Gastrocnemius medialis (tissue), 4 donors: Measurements from ENCODE around the gene RREB1.

ENCODE experiments used
- POLR2A ChIP-seq, 2 donors: fragments of 450-650 bp; IDR thresholded peaks; one replicate each; pipeline ENCODE4 v1.6.1; 2017; ENCODE audit warnings: antibody characterized with exemption in 2 of 2, mild to moderate bottlenecking in 2 of 2, moderate library complexity in 2 of 2
- TF ChIP-seq, protein P1 (sequence below), 5 experiments: fragments of 450-650 bp in 3 of 5; fragments of 200-600 bp in 2 of 5; sonication (generic) in 2 of 5; IDR thresholded peaks in 4 of 5; conservative IDR thresholded peaks in 1 of 5; 1 replicate in 4 of 5; 2 replicates in 1 of 5; pipeline ENCODE4 v1.5.1; 2016 to 2019; ENCODE audit warnings: antibody characterized with exemption in 5 of 5, mild to moderate bottlenecking in 3 of 5, moderate library complexity in 3 of 5

DNA sequence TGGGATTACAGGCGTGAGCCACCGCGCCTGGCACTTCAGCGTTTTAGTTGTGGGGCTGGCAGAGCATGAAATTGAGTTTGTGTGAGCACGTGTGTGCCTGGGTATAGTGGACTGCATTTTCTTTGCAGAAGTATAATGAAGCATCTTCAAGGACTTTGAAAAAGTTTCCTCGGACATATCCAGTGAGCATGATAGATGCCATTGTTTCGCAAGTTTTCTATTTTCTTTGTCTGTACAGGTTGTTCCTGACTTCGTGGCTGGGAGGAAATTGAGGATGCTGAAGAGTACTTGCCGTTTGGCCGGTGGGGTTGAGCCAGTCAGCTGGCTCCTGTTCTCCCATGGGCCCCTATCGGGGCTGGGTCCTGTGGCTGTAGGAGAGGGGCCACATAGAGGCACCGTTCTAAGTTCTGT, 55.9 kb downstream of the RREB1 start:
- TF ChIP-seq, protein P1, sequence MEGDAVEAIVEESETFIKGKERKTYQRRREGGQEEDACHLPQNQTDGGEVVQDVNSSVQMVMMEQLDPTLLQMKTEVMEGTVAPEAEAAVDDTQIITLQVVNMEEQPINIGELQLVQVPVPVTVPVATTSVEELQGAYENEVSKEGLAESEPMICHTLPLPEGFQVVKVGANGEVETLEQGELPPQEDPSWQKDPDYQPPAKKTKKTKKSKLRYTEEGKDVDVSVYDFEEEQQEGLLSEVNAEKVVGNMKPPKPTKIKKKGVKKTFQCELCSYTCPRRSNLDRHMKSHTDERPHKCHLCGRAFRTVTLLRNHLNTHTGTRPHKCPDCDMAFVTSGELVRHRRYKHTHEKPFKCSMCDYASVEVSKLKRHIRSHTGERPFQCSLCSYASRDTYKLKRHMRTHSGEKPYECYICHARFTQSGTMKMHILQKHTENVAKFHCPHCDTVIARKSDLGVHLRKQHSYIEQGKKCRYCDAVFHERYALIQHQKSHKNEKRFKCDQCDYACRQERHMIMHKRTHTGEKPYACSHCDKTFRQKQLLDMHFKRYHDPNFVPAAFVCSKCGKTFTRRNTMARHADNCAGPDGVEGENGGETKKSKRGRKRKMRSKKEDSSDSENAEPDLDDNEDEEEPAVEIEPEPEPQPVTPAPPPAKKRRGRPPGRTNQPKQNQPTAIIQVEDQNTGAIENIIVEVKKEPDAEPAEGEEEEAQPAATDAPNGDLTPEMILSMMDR (IDR thresholded peaks at IDR 0.05 in 4 of 5, conservative IDR thresholded peaks at IDR 0.05 in 1 of 5): no peak
- no peak for TF ChIP-seq POLR2A (IDR thresholded peaks at IDR 0.05)
